GM13976 (cell line): ENCODE results near the gene GRWD1.
A peak's percentile ranks its signal among the peaks of the same experiment; 100 is the strongest.

Experiments used
- DNase-seq: peaks from one replicate; pipeline ENCODE4 v3.0.0; 2012; ENCODE audit warnings: low spot score
- in situ Hi-C: fragments of 300-500 bp; cut with MboI; formaldehyde crosslinking; loops from one replicate; pipeline ENCODE4 v1.12.0; 2022; ENCODE audit warnings: low sequenced_read_pairs, mixed read lengths, inconsistent platforms; ENCODE audit not compliant: unreplicated experiment
- TF ChIP-seq, protein P1 (sequence below): IDR thresholded peaks from 2 replicates; pipeline ENCODE4 v1.5.1; 2012; ENCODE audit warnings: borderline replicate concordance, mild to moderate bottlenecking; ENCODE audit not compliant: insufficient read depth; ENCODE audit errors: extremely low read depth, missing control alignments, control extremely low read depth

The GRWD1 gene

DNA sequence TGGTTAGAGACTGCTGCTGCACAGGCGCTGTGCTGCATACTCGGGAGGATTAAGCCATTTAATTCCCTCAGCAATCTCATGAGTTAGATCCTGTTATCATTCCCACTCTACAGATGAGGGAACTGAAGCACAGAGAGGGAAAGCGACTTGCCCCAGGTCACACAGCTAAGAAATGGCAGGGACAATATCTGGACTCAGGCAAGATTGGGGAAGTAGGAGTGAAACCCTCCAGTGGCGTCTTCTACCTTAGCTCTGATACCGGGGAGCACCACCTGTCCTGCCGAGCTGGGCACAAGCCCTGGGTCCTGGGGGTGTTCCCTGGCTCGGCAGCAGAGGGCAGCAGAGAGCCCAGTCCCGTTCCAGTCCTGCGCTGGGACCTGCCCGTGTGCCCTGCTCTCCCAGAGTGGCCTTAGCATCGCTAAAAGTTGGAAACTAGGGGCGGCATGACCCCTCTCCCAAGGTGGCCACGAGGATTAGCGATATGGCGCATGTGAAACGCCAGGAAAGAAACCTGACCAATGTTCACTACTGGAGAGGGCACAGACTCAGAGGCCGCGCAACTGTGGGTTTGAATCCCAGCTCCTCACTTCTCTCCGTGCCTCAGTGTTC lies 43.9 kb downstream of the GRWD1 start:
- TF ChIP-seq, protein P1, sequence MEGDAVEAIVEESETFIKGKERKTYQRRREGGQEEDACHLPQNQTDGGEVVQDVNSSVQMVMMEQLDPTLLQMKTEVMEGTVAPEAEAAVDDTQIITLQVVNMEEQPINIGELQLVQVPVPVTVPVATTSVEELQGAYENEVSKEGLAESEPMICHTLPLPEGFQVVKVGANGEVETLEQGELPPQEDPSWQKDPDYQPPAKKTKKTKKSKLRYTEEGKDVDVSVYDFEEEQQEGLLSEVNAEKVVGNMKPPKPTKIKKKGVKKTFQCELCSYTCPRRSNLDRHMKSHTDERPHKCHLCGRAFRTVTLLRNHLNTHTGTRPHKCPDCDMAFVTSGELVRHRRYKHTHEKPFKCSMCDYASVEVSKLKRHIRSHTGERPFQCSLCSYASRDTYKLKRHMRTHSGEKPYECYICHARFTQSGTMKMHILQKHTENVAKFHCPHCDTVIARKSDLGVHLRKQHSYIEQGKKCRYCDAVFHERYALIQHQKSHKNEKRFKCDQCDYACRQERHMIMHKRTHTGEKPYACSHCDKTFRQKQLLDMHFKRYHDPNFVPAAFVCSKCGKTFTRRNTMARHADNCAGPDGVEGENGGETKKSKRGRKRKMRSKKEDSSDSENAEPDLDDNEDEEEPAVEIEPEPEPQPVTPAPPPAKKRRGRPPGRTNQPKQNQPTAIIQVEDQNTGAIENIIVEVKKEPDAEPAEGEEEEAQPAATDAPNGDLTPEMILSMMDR: peak; percentile 90
- peak; percentile 88 for DNase-seq
- in situ Hi-C loops: no loop called here

DNA sequence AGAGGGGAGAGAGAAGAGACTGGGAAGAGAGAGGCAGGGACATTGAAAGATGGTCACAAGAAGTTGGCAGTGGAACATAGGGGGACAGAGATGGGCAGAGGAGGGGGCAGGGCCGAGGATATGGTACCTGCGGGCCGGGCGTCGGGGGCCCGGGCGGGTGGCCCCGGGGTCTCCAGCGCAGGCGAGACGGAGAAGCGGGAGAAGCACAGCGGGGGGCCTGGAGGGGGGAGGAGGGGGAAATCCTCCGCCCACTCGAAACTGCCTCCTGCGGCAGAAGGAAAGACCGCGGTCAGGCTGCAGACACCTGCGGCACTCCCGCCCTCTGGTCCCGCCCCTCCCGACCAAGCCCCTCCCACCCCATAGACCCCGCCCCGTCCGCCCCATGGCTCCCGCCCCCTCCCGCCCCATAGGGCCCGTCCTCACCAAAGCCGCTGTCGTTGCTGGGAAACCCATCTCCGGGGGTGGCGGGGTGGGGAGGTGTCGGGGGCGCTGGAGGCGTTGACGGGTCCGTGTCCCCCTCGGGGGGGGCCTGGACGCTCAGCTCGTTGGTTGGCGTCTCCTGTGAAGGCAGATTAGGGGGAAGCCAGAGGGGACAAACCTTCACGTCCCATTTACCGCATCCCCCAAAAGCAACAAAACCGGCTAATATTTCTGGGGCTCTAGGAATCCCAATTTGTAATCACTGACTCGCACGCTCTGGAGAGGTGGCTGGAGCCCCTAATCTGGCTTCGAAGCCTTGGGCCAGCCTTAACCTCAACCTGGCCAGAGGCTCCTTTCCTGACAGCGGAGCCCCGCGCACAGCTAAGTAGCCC lies 45.4 kb downstream of the GRWD1 start:
- TF ChIP-seq, protein P1: no peak
- DNase-seq: peak; percentile 96
- in situ Hi-C loops: no loop called here

DNA sequence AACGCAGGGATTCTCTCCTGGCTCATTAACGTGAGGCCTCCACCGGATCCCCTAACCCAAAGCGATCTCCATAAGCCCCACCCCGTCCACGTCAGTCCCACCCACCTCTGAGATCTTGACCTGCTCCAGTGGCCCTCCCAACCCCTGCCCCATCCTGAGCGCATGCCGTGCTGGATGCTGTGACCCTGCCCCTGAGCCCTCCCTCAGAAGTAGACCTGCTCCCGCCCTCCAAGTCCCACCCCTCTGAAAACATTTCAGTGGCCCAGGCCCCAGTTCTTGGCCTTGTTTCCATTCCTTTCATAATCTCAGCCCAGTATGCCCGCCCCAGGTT lies 46.0 kb downstream of the GRWD1 start:
- DNase-seq: no peak
- TF ChIP-seq, protein P1: no peak
- in situ Hi-C loops: no loop called here

DNA sequence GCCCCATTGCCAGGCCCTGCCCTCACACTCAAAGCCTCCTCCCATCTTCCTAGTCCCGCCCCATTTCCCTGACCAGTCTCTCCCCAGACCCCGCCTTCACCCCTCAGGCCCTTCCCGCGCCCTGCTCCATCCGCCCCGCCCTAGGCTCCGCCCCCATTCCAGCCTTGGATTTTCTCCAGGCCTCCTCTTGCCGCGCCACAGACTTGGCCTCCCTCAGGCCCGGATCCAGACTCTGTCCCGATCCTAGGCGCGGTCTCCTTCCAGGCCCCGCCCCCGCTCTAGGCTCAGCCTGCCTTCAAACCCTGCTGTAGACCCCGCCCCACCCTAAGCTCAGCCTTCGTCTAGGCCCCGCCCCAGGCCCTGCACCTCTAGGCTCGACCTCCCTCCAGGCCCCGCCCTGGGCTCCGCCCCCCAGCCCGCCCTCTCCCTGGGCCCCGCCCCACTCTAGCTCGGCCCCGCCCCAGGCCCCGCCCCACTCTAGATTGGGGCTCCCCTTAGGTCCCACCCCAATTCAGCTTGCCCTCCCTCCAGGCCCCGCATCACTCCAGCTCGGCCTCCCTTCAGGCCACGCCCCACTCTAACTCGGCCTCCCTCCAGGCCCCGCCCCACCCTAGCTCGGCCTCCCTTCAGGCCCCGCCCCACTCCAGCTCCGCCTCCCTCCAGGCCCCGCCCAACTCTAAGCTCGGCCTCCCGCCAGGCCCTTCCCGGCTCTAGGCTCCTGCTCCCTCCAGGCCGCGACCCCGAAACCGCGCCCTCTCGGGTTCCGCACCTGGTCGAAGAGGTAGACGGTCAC lies 47.3 kb downstream of the GRWD1 start:
- TF ChIP-seq, protein P1: no peak
- peak; percentile 98 for DNase-seq
- in situ Hi-C loops: no loop called here

GRCh38 chr19:48493718-48494401 lies 48.1 kb downstream of the GRWD1 start:
- TF ChIP-seq, protein P1: no peak
- no peak for DNase-seq
- in situ Hi-C loops: no loop called here

DNA sequence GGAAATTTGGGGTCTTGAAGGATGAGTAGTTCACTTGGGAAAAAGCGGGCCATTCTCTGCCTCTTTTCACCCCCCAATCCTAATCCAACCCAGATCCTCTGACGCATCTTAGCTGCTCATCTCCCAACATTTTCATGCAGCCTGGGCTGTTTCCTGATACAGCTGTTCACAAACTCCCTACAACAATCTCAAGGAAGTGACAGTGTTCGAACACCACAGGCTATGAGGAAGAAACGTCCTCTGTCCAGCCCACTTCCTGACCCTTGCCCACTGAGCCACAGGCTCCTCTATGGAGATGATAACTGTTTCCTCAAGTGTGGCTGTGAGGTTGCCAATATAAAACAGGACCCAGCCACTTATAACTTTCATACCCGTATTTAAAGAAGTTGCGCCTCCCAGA lies 49.6 kb downstream of the GRWD1 start:
- DNase-seq: no peak
- in situ Hi-C loops: no loop called here

More for the DNA sequence above, 49.6 kb downstream of the GRWD1 start:
- TF ChIP-seq, protein P1: no peak
